ENCODE measurements around the gene GPR25. TPM values are rescaled to one million over a fixed set of nuclear protein-coding genes. Genes with fewer than 3 reads are reported as not detected.
A peak's percentile ranks its signal among the peaks of the same experiment; 100 is the strongest.

The GPR25 gene
- total RNA-seq, 1 experiment from 2014 or later, result not detected

- ATAC-seq (no peak; the same call in none of the 2 replicates), DNase-seq (ENCODE audit: low spot score) (no peak)
- Mint-ChIP-seq H3K9me3 (no peaks in the 10 kb centered on the region), H3K36me3 (peaks cover 6% of the 10 kb centered on the region; the same call in 1 of the 2 replicates), H3K27ac (peak overlapping the region; percentile 80), H3K27me3 (ENCODE audit: low read depth) (peaks cover 3% of the 10 kb centered on the region; the same call in 1 of the 2 replicates), H3K4me3 (peak overlapping the region; percentile 88), H3K4me1 (peaks cover 73% of the 10 kb centered on the region)
- ChIA-PET POLR2A (no interaction called here), CTCF (interaction anchor here (1.5 to 4.8 kb wide), 5 partner anchors 20 to 79 kb away, joined by 4 to 23 read pairs (median 14); partner anchors contain the start of gene GPR25)
- TF ChIP-seq, protein P1, sequence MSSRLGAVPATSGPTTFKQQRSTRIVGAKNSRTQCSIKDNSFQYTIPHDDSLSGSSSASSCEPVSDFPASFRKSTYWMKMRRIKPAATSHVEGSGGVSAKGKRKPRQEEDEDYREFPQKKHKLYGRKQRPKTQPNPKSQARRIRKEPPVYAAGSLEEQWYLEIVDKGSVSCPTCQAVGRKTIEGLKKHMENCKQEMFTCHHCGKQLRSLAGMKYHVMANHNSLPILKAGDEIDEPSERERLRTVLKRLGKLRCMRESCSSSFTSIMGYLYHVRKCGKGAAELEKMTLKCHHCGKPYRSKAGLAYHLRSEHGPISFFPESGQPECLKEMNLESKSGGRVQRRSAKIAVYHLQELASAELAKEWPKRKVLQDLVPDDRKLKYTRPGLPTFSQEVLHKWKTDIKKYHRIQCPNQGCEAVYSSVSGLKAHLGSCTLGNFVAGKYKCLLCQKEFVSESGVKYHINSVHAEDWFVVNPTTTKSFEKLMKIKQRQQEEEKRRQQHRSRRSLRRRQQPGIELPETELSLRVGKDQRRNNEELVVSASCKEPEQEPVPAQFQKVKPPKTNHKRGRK (CRISPR knock-in tag; IDR thresholded peaks at IDR 0.05; ENCODE audit: borderline replicate concordance), result no peak
- TF ChIP-seq ZNF121 (CRISPR knock-in tag; IDR thresholded peaks at IDR 0.05) (no peak), OVOL2 (CRISPR knock-in tag; IDR thresholded peaks at IDR 0.05; ENCODE audit: borderline replicate concordance) (no peak)
These were observed 20.7 kb downstream of the GPR25 start for GRCh38 chr1:200893411-200893901.

DNA sequence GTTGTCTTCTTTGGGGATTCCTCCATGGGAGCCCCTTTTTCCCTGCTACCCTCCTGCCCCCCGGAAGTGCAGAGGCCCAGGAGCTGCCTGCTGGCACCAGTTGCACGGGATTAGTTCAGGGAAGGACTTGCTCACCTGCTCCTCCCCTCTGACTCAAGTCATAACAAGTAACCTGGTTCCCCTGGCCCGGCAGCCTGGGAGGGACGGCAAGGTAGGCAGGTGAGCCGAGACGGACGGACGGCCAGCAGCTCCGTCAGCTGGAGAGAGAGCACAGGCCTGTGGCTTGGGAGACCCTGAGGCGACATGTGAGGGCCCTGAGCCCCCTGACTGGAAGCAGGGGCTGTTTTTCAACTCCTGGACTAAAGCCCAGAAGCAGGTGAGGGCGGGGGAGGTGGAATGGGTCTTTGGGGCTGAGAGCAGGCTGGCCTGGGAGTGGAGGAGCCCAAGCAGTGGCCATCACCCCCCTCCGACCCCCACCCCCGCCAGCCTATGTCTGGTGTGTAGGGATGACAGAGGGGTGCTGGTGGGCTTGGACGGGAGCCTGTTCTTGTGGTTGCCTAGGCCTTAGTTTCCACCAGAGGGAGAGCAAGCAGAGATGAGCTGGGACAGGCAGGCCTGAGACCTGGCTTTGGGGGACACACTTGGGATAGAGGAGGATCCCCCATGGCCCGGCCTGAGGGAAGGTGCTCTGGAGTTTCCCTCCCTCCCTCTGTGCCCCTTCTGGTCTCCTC, 22.1 kb downstream of the GPR25 start, which contains the start of gene INAVA:
Gene INAVA, plus strand, starts transcription at position 189 of the 731 bp plus-strand sequence. CDS start 3,501 bp downstream, outside the sequence.
- DNase-seq (ENCODE audit: low spot score), result no peak
- POLR2A ChIA-PET, result interaction anchor here (1.0 kb wide), 1 partner anchor 333 kb away, joined by 7 read pairs; no protein-coding TSS in a partner anchor
- no peaks in the 10 kb centered on the region for H3K27me3 Mint-ChIP-seq (ENCODE audit: low read depth)
- peak within 1 kb of the TSS; percentile 88 for H3K4me3 Mint-ChIP-seq
- ATAC-seq, result 0 out of 2 replicates have a peak, but pooled peaks have one; percentile 1
- peaks cover 20% of the 10 kb centered on the region for H3K36me3 Mint-ChIP-seq
- H3K9me3 Mint-ChIP-seq, result no peaks in the 10 kb centered on the region
- no peak for TF ChIP-seq ZNF425 (CRISPR knock-in tag; conservative IDR thresholded peaks at IDR 0.05)
- peak within 1 kb of the TSS; percentile 80 for H3K27ac Mint-ChIP-seq
- H3K4me1 Mint-ChIP-seq, result peaks cover 66% of the 10 kb centered on the region
- CTCF ChIA-PET, result interaction anchor here (0.6 to 4.8 kb wide), 11 partner anchors 12 to 336 kb away, joined by 3 to 23 read pairs (median 3); no protein-coding TSS in a partner anchor

- CTCF ChIA-PET, result interaction anchor here (0.6 to 4.8 kb wide), 12 partner anchors 11 to 336 kb away, joined by 3 to 23 read pairs (median 3); no protein-coding TSS in a partner anchor
- Mint-ChIP-seq H3K27ac (peak overlapping the region; percentile 57; the same call in 1 of the 2 replicates), H3K4me3 (0 out of 2 replicates have a peak overlapping the region, but pooled peaks have one; percentile 6), H3K9me3 (no peaks in the 10 kb centered on the region), H3K27me3 (ENCODE audit: low read depth) (no peaks in the 10 kb centered on the region), H3K36me3 (peaks cover 22% of the 10 kb centered on the region), H3K4me1 (peaks cover 65% of the 10 kb centered on the region)
- DNase-seq (ENCODE audit: low spot score) (no peak), ATAC-seq (no peak; the same call in 1 of the 2 replicates)
- POLR2A ChIA-PET, result interaction anchor here (1.0 kb wide), 1 partner anchor 333 kb away, joined by 7 read pairs; no protein-coding TSS in a partner anchor
- no peak for TF ChIP-seq RELA (CRISPR knock-in tag; IDR thresholded peaks at IDR 0.05; ENCODE audit: borderline replicate concordance)
- TF ChIP-seq, protein P2, sequence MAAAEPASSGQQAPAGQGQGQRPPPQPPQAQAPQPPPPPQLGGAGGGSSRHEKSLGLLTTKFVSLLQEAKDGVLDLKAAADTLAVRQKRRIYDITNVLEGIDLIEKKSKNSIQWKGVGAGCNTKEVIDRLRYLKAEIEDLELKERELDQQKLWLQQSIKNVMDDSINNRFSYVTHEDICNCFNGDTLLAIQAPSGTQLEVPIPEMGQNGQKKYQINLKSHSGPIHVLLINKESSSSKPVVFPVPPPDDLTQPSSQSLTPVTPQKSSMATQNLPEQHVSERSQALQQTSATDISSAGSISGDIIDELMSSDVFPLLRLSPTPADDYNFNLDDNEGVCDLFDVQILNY (CRISPR knock-in tag; IDR thresholded peaks at IDR 0.05), result no peak
- no peak for TF ChIP-seq FOXP1 (CRISPR knock-in tag; IDR thresholded peaks at IDR 0.05; ENCODE audit: borderline replicate concordance)
- no peak for TF ChIP-seq ESRRA (CRISPR knock-in tag; IDR thresholded peaks at IDR 0.05; ENCODE audit: borderline replicate concordance)
- no peak for TF ChIP-seq MXD4 (CRISPR knock-in tag; IDR thresholded peaks at IDR 0.05; ENCODE audit: borderline replicate concordance)
- TF ChIP-seq E2F1 (CRISPR knock-in tag; IDR thresholded peaks at IDR 0.05), result no peak
- no peak for TF ChIP-seq ZNF121 (CRISPR knock-in tag; IDR thresholded peaks at IDR 0.05)
- no peak for TF ChIP-seq MLX (CRISPR knock-in tag; IDR thresholded peaks at IDR 0.05)
- TF ChIP-seq, protein P3, sequence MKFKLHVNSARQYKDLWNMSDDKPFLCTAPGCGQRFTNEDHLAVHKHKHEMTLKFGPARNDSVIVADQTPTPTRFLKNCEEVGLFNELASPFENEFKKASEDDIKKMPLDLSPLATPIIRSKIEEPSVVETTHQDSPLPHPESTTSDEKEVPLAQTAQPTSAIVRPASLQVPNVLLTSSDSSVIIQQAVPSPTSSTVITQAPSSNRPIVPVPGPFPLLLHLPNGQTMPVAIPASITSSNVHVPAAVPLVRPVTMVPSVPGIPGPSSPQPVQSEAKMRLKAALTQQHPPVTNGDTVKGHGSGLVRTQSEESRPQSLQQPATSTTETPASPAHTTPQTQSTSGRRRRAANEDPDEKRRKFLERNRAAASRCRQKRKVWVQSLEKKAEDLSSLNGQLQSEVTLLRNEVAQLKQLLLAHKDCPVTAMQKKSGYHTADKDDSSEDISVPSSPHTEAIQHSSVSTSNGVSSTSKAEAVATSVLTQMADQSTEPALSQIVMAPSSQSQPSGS (CRISPR knock-in tag; IDR thresholded peaks at IDR 0.05; ENCODE audit: borderline replicate concordance, low read depth), result no peak
- TF ChIP-seq, protein P1 (CRISPR knock-in tag; IDR thresholded peaks at IDR 0.05; ENCODE audit: borderline replicate concordance), result no peak
These were observed 22.6 kb downstream of the GPR25 start for GRCh38 chr1:200895443-200895789.

Measured in WTC11 (cell line).